ENCODE measurements around the gene PIH1D1. TPM values are rescaled to one million over a fixed set of nuclear protein-coding genes. Genes with fewer than 3 reads are reported as not detected.

Gene PIH1D1
- total and polyA plus RNA-seq, 2 of the 8 experiments (the other 6 are each of a cell fraction or from before 2014, with no cell fraction given) = 146 to 195 TPM

DNA sequence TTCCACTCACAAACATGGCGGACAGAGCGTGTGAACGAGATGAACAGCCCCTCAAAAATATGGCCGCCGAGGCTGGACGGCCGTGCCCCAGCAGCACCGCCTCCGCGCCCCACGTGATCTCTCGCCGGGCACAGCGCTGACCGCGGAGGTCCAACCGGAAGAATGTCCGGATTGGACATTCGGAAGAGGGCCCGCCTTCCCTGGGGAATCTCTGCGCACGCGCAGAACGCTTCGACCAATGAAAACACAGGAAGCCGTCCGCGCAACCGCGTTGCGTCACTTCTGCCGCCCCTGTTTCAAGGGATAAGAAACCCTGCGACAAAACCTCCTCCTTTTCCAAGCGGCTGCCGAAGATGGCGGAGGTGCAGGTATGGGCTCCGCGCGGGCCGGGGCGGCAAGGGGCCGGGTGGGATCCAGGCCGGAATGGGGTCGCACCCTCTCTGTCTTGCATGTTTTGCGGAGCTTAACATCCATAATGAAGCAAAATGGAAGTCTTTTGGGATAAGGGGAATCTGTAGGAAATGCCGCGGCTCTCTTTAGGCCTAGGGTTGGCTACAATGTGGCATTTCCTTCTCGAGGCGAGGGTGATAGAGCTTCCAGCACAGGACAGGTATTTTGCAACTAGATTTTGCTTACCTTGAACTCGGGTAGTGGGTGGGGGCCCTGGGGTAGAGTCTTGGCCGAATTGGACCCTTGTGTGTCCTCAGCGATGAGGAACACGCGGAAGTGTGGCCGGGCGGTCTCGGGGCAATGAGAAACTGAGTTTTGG lies 35.8 kb upstream of the PIH1D1 start, which contains the start of gene RPL13A:
TSS of gene RPL13A (plus strand) at position 332 of the 769 bp plus-strand sequence. CDS start at position 354, 22 bp downstream.
- Histone ChIP-seq H4K8ac (ENCODE audit: extremely low read depth, insufficient read depth, low read length) (peak within 1 kb of the TSS; percentile 94), H3K4me3 (ENCODE audit: extremely low read depth in 1 of 4, insufficient read depth in 2 of 4, low read depth in 3 of 4, low read length in 4 of 4) (peak within 1 kb of the TSS; percentile 96 to 100 (median 100)), H3K36me3 (ENCODE audit: control insufficient read depth in 2 of 4, insufficient read depth in 4 of 4, low read length in 3 of 4) (peaks cover 26 to 44% (median 35%) of the 10 kb centered on the region in 4 experiments), H2BK120ac (replicated peaks; ENCODE audit: low read depth, low read length) (peak within 1 kb of the TSS; percentile 39), H3K4me2 (ENCODE audit: insufficient read depth in 1 of 2, low read depth in 2 of 2, low read length in 2 of 2) (peak within 1 kb of the TSS; percentile 85 to 98), H3K23me2 (ENCODE audit: low read depth, low read length) (peaks cover 12% of the 10 kb centered on the region), H3K14ac (ENCODE audit: insufficient read length) (no peak within 1 kb of the TSS), H4K91ac (replicated peaks; ENCODE audit: insufficient read length, low read length) (peak within 1 kb of the TSS; percentile 91), H4K5ac (ENCODE audit: insufficient read length, low read depth, low read length) (peak within 1 kb of the TSS; percentile 61), H2AFZ (ENCODE audit: low read length) (no peak within 1 kb of the TSS), H3K18ac (ENCODE audit: extremely low read depth, low read length) (peak within 1 kb of the TSS; percentile 98), H2BK20ac (ENCODE audit: low read length) (no peak within 1 kb of the TSS; the same call in 1 of the 2 replicates), H2AK5ac (ENCODE audit: low read depth, low read length) (peak within 1 kb of the TSS; percentile 97; the same call in 1 of the 2 replicates), H2BK12ac (ENCODE audit: low read depth, low read length) (peak within 1 kb of the TSS; percentile 68; the same call in 1 of the 2 replicates), H4K20me1 (replicated peaks in 1 of 2; ENCODE audit: control insufficient read depth in 1 of 2, insufficient read depth in 2 of 2, low read length in 2 of 2) (peaks cover 15 to 20% of the 10 kb centered on the region in 2 experiments), H3K27me3 (replicated peaks in 1 of 4; ENCODE audit: control insufficient read depth in 3 of 4, extremely low read depth in 1 of 4, insufficient read depth in 3 of 4, low read length in 3 of 4) (no peaks in the 10 kb centered on the region), H3K4ac (replicated peaks; ENCODE audit: insufficient read length, low read depth, low read length) (peak within 1 kb of the TSS; percentile 66), H3K27ac (ENCODE audit: low read depth, low read length) (peak within 1 kb of the TSS; percentile 98), H3K23ac (ENCODE audit: insufficient read length) (peak within 1 kb of the TSS; percentile 18), H3K4me1 (replicated peaks in 1 of 4; ENCODE audit: control insufficient read depth in 3 of 4, insufficient read depth in 4 of 4, low read length in 3 of 4) (peaks cover 0 to 8% (median 2%) of the 10 kb centered on the region in 4 experiments; a peak in 3 of 7 replicates), H3K79me2 (ENCODE audit: control insufficient read depth in 1 of 2, insufficient read depth in 2 of 2, low read length in 2 of 2) (peaks cover 20 to 31% of the 10 kb centered on the region in 2 experiments), H3K9me3 (ENCODE audit: insufficient read depth in 2 of 2, low read depth in 1 of 2, low read length in 1 of 2) (no peaks in the 10 kb centered on the region), H2BK15ac (ENCODE audit: low read length) (0 out of 2 replicates have a peak within 1 kb of the TSS, but pooled peaks have one; percentile 84), H3K56ac (replicated peaks; ENCODE audit: insufficient read length, low read depth, low read length) (peak within 1 kb of the TSS; percentile 96), H3K9ac (replicated peaks in 1 of 4; ENCODE audit: extremely low read depth in 1 of 4, low read depth in 3 of 4, low read length in 3 of 4) (peak within 1 kb of the TSS; percentile 99 to 100 (median 100)), H3K79me1 (ENCODE audit: low read depth, low read length) (peaks cover 2% of the 10 kb centered on the region; the same call in 1 of the 2 replicates), H2BK5ac (ENCODE audit: low read depth, low read length) (peak within 1 kb of the TSS; percentile 99)
- POLR2A ChIA-PET (ENCODE audit: partially characterized antibody) = interaction anchor here (0.6 to 10.8 kb wide), 35 partner anchors 10 to 836 kb away, joined by 3 to 138 read pairs (median 5); partner anchors contain the start of genes ALDH16A1, FCGRT, NOSIP and PIH1D1
- WGBS, 2 experiments (ENCODE audit: extremely low coverage in 1 of 2, insufficient coverage in 1 of 2, insufficient read length in 1 of 2, insufficient replicate concordance in 2 of 2, low coverage in 1 of 2, low lambda C conversion rate in 2 of 2, missing lambda C conversion rate in 1 of 2) = 1% methylated on average over 57 of the region's 57 CpGs; no CpG with 5 or more reads in 1 of the 2 experiments
- FAIRE-seq = peak; percentile 52
- CTCF ChIA-PET (ENCODE audit: partially characterized antibody) = interaction anchor here (3.0 kb wide), 1 partner anchor 9 kb away, joined by 9 read pairs; no protein-coding TSS in a partner anchor
- peak; percentile 99 to 100 for DNase-seq (ENCODE audit: low read depth in 1 of 2, low spot score in 2 of 2)
- TF ChIP-seq JUND (IDR thresholded peaks at IDR 0.05; ENCODE audit: low read length) (peak; percentile 87), RAD21 (IDR thresholded peaks at IDR 0.05 in 1 of 2, conservative IDR thresholded peaks at IDR 0.05 in 1 of 2; ENCODE audit: low read depth in 2 of 2, low read length in 2 of 2) (no peak), BACH1 (IDR thresholded peaks at IDR 0.05; ENCODE audit: low read length) (no peak), TAF1 (IDR thresholded peaks at IDR 0.05; ENCODE audit: low read depth, low read length) (peak; percentile 100), RXRA (IDR thresholded peaks at IDR 0.05; ENCODE audit: insufficient read depth, low read depth, low read length) (no peak), YY1 (IDR thresholded peaks at IDR 0.05; ENCODE audit: low read depth, low read length) (peak; percentile 100), NRF1 (IDR thresholded peaks at IDR 0.05; ENCODE audit: low read depth, low read length) (peak; percentile 92), CREB1 (IDR thresholded peaks at IDR 0.05) (peak; percentile 95), RBBP5 (IDR thresholded peaks at IDR 0.05; ENCODE audit: borderline replicate concordance, low read depth, low read length) (no peak), TAF7 (optimal IDR thresholded peaks at IDR 0.05; ENCODE audit: borderline replicate concordance, low read depth, low read length) (peak; percentile 100), KDM4A (IDR thresholded peaks at IDR 0.05; ENCODE audit: low read depth, low read length, severe bottlenecking) (no peak)

Measured in H1 (cell line).